Activated T-cell treated with anti-CD3 and anti-CD28 coated beads for 4 hours (primary cell): ENCODE results near the gene CHN2.

ENCODE experiments used
- DNase-seq: peaks from one replicate; pipeline ENCODE4 v3.0.0-alpha.2; 2020

CHN2 gene

DNA sequence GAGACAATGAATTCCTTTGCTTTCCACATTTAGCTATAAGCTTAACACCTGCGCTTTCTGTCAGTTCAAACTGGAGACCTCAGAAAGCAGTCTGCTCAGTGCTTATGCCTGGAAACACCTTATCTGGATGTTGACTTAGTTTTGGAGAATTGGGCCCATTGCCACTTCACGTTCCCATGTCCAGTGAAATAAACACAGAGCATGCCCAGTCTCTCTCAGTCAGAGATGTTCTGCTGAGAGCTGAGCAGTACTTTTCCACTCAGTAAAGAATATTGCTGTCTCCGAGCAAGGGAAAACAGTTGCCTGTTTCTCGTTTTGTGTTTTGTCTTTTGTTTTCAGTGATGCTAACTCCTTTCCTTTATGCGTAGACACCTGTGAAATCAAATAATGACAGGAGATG, 285.9 kb downstream of the CHN2 start:
- no peak for DNase-seq

DNA sequence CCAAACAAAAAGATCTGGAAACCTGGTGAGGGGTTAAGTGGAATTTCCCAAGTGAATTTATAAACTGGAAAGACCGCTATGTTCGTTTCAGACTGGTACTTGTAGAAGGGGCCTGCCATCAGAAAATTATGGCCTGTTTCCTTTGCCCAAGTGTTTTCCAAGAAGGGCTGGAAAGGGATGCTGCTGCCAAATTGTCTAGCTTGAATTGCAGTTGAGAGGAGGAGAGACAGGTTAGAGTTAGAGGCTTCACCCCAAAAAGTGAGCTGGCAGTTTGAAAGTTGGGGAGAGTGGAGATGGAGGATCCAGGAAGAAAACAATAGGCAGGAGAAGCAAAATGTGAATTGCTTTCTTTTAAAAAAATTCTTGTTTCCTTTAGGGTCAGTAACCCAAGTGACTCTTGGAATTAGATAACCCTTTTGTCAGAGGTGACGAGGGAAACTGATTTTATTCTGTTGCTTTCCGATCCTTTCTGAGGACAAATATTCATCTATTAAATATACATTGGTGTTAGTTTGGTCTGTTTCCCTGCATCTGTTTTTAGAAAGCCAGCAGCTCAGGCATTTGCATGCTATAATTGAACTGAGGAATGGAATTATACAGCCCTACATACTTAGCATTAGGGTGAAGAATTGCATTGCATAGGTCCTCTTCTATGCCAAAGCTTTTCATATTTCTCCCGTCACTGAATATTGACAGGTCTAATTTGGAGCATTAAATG, 286.5 kb downstream of the CHN2 start:
- DNase-seq: no peak

DNA sequence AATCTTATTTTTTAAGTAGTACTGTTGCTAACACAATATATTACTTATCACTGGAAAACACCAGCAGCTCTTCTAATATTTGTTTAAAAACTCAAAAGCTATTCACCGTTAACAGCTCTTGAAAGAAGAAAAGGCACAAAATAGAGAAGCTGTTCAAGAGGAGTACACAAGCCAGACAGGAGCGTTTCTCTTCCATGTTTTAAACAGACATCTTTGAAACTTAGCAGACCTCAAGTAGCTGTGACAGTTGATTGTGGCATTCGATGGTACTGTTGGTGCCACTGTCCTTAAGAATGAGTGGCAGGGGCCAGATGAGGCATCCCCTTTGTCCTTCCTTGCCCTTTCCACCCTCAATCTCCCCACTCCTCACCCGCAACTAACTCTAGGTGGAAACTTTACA, 287.5 kb downstream of the CHN2 start:
- DNase-seq: no peak

DNA sequence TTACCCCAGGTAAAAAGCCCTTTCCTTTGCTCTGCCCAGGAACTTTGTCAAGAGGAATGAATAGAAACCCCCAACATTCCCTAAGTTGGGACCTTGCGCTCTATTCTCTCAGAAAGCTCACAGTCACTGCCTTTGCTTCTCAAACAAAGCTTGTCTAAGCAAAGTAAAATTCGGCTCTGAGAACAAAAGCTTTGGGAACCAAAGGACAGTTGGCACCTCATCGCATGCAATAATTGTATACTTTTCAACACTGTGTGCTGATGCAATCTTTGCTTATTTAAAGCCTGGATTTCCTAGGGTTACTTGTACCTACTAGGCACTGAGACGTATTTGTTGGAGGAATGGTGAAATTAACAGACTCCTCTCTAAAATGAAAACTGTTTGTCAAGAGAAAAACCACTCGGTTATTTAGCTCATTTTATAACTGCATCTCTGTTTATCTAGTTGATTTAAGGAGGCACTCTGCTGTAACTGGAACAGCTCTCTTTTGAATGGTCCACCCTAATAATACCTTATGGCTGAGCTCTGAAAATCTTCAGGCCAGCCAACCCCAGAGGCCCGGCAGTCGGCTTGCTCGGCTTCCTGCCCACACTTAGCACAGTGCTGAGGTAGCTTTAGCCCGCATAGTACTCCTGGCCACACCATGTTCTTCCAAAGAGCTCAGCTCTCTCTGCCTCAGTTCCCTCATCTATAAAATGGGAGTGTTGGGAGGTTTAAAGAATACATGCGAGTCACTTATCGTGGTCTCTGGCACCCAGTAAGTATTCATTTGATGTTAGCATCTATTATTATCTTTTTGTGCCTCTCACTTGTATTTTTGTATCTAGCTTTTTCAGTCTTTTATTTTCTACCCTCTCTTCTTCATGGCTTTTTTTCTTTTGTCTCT, 288.9 kb downstream of the CHN2 start:
- no peak for DNase-seq

DNA sequence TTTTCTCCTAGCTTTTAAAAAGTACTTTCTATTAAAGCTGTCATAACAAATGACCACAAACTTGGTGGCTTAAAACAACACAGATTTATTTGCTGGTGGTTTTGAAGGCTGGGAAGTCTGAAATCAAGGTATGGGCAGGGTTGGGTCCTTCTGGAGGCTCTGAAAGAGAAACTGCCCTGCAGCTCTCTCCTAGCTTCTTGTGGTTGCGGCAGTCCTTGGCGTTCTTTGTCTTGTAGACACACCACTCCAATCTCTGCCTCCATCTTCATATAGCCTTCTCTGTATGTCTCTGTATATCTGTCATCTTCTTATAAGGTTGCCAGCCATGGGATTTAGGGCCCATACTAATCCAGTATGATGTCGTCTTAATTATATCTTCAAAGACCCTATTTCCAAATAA, 289.7 kb downstream of the CHN2 start:
- no peak for DNase-seq

DNA sequence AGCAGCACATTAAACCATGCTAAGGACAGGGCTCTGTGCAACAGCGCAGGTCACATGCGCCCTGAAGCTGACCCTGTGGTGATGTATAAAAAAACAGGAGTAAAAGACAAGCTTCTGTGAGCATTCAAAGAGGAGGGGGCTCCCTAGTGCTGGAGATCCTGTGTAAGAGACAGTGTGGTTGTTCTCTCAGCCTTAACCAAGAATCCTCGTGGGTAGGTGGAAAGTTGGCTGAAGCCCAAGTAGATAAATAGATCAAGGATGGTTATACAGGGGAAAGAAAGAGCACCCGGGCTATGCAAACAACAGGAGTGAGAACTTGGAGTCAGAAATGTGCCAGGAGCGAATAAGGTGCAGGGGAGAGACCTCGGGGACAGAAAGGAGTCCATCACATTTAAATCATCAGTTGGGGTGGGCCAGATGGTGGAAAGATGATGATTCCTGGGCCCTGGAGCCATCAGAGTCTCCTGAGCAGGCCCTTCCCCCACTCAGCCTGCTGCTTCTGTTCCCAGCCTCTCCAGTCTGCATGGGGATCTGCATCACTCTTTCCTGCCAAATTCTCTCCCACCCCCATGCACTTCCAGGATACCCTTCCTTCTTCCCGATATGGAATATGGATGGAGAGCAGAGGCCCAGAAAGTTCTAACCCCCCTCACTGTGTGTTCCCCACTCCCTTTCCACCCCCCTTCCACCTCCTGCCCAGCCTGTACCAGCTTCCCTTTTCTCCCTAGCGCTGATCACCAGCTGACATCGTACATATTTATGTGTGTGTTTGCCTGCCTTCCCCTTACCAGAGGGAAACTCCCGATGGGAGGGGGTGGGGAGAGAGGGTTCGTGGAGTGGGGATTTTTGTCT, 291.0 kb downstream of the CHN2 start:
- DNase-seq: no peak

DNA sequence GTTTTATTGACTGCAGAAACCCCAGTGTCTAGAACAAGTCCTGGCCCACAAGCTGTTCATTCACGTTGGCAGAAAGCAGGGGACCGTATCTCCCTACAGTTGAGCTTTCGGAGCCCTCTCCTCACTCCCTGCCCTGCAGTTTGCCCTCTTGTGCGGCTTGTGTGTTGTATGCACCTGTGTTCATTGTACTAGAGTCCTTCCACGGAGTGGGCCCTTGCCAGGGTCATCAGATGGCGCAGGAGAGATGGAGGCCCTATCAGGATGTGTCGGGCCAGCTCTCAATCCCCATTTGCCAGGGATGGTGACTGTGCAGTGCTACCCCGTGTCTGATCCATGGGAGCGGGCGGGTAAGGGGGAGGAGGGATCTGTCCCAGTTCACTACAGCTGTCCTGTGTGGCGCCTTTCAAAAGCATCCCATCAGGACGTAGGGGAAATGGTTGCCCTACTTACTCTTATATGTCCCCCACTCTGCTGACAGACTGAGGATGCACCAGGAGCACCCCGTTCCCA, 291.7 kb downstream of the CHN2 start:
- DNase-seq: no peak

DNA sequence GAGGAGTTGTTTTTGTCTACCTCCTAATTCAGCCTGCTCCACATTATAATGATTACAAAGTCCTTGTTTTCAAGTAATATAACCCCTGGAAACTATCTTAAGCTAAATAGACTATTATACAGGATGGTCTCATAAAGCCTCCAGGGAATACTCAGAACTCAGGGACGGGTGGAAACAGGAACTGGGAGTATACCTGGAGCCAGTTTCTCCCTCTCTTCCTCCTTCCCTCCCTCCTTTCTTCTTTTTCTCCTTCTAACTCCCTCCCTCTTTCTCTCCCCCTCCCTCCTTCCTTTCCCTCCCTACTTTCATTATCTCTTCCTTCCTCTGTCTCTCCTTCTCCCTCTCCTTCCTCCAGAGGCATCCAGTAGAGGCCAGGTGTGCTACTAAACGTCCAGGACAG, 292.8 kb downstream of the CHN2 start:
- no peak for DNase-seq

DNA sequence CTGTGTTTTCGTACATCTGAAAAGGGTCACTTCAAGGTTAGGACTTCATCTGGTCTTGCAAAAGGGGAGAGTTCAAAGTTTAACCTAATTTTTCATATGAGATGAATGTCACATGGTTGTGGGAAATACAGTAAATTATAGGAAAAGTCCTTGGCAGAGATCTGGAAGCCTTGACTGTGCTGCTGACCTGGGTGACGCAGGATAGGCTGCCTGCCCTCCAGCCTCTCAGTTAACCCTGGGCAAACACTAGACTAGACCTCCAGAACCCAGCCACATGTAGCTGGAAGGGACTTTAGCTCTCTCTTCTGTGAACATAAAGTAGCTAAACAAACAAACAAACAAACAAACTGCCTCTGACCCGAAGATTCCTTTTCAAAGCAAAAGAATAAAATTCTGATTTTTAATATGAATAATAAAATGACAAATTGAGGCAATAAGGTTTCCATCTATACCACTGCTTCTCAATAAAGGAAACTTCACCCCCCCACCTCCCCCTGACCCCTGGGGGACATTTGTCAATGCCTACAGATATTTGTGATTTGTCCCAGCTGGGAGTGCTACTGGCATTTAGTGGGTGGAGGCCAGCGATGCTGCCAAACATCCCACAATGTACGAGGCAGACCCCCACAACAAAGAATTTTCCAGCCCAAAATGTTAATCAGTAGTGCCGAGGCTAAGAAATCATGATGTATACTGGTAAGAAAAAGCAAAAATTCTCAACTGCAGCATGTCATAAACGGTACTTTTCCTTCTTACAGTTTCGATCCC, 293.8 kb downstream of the CHN2 start:
- no peak for DNase-seq

DNA sequence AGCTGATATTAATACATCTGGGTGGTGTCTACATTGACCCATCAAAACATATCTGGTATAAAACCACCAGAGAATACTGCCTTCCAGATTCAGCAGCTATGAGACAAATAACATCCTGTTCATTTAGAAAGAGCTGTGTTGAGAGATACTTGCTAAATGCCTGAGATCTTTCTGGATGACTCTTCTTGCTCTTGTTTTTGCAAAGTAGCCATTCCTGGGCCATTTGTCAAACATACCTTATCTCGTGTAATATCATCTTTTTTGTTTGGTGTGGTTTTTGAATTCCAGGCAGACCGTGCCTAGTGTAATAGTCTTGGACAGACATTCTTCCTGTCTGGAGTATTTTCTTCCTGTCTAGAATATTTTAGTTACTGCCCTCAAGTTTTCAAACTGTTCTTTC, 294.4 kb downstream of the CHN2 start:
- no peak for DNase-seq

DNA sequence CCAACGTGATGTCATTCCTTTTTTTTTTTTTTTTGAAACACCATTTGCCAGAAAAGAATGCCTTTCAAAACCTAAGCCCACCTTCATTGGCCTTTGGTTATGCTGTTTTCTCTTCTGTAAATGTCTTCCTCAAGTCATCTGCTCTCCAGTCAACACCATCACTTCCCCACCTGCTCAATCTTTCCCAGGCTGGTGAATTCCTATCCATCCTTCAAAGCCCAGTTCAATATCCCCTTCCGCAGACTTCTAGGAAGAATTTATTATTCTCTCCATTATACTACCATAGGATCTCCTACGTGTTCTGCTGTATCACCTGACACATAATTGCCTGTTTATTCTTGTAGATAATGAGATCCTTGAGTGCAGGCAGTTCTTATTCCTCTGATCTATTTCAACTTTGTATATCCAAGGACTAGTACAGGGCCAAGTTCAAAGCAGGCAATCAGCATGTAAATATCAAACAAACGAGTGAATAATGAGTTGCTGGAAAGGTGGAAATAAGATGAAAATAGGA, 295.6 kb downstream of the CHN2 start:
- no peak for DNase-seq

DNA sequence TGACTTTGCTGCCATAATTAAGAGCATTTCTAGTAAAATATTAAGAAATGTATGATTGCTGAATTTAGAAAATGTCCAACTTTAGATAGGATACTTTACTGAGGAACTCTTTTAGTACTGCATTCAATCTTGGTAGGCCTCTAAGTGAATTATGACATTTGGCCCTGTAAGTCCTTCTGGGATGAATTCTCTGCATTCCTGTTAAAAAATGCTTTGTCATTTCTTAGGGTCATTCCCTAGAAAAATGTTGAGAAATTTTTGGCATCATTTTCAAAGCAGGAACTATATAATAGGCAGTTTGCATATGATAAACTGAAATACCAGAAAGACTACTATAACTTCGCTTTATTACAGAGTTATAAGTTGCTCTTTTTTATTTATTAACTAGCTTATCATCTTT, 299.8 kb downstream of the CHN2 start:
- DNase-seq: no peak

DNA sequence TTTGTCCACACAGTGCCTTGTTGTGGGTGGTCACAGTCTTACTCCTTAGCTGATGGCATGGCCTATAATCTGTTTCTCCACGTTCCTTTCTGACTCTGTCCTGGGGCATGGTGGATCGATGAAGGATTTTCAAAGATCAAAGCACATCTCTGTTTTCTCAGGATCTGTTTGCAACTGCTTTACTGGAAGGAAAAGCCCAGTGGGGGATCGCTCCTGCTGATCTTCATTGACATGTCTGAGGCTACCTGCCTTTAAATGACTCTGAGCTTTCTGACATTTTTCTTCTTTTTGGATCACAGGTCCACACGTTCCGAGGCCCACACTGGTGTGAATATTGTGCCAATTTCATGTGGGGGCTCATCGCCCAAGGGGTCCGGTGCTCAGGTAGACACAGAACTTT, 301.1 kb downstream of the CHN2 start:
- DNase-seq: no peak

DNA sequence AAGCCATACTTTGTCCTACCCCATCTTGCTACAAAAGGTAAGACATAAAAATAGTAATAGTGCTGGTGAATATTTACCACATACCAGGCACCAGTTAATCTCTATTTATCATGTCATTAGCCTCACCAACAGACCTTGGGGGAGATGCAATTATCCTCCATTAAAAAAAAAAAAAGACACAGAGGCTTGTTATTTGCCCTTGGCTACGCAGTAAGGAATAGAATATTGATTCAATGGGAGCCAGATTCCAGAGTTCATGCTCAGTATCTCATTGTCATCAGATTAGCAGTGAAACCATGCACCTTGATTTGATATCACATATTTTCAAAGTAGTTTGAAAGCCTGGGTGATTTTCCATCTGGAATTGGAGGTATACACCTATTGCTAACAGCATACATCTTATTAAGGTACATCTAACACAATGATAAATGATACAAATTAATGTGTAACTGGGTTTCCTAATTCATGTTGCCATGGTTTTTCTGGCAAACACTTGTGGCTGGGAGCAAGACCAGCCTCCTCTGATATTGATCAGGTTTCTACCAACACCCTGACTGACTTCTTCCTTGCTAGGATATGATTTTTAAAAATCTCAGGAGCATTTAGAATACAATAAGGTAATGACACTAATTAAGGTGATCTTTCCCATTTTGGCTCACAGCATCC, 301.9 kb downstream of the CHN2 start:
- DNase-seq: no peak

DNA sequence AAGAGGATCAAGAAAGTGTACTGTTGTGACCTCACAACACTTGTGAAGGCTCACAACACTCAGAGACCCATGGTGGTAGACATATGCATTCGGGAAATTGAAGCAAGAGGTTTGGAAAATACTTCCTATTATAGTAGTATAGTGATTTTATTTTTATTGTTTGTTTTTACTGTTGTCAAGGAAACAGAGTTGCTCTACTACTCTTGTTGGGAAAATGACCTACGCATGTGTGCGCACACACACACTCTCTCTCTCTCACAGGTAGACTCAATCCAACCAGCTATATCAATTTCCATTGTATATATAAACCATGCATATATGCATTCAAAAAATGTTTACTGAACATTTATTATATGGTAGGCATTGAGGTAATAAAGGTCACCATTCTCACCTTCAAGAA, 305.4 kb downstream of the CHN2 start:
- DNase-seq: no peak

DNA sequence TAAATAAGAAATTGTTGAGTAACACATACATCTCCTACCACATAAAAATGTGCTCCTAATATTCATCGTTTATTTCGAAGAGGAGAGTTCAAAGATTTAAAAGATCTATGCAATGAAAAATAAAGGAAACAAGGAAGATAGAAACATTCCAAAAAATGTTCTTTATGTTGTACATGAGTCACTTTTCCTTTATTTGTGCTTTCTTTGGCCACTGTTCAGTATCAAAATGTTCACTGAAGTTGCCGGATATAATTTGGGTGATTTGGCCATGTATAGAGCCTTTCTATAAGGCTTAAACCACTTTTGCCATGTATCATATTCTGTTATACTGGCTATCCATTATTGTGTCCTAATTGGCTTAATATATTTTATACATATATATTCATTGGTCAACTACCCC, 306.1 kb downstream of the CHN2 start:
- DNase-seq: no peak

DNA sequence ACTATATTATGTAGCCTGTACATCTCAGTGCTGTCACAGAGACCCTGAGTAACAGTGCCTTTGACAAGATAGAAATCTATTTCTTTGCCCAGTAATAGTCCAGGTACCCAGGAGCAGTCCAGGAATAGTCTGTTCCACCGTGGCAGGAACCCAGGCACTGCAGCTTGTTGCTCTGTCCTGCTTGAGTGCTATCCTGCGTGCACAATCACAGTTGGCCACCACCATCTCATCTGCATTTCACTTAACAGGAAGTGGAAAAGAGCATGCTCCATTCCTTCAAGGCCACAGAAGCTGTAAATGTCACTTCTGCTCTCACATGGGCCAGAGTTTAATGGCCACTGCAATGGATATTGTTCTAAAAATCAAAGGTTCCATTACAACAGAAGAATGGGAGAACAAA, 307.6 kb downstream of the CHN2 start:
- DNase-seq: no peak

DNA sequence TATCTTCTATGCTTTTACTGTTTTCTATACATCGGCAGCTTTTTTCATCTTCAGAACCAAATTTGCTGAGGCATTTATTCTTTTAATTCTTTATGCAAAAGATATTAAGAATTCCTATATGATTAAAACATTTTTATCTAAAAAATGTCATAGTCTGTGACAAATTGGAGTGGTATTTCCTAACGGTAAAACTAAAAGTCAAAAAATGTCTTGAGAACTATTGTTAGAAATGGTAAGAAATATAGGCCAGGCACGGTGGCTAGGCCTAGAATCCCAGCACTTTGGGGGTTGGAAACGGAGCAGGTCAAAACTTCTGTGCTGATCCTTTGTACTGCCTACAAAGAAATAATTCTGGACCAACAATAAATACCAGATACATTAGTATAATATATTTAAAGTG, 311.4 kb downstream of the CHN2 start:
- no peak for DNase-seq

DNA sequence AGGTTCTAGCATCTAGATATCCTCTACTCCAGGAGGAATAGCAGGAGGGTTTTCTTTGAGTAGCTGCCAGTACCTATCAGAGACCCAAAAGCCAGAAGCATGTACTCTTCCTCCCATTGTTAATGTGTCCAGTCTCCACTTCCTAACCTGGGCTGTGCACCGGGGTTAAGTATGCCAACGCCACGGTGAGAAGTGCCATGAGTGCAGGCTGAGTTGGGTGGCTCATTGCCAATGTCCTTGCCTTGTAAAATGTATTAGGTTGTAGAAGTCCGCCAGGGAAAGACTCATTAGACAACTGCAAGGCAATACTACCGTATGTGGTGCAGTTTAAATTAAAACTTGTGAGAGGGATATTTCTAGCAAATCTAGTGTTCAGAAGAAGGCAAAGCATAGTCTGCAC, 314.0 kb downstream of the CHN2 start:
- no peak for DNase-seq

DNA sequence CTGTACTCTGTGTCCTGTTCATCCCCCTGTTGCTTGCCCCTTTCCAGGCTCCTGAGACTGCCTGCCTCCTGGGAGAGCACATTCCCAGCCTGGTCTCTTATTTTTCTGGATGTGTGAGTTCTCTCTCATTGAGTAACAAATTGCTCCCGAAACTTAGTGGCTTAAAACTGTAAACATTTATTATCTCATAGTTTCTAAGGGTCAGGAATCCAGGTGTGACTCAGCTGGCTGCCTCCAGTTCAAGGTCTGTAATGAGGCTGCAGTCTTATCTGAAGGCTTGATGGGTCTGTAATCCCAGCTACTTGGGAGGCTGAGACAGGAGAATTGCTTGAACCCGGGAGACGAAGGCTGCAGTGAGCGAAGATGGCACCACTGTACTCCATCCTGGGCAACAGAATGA, 315.5 kb downstream of the CHN2 start:
- DNase-seq: no peak

DNA sequence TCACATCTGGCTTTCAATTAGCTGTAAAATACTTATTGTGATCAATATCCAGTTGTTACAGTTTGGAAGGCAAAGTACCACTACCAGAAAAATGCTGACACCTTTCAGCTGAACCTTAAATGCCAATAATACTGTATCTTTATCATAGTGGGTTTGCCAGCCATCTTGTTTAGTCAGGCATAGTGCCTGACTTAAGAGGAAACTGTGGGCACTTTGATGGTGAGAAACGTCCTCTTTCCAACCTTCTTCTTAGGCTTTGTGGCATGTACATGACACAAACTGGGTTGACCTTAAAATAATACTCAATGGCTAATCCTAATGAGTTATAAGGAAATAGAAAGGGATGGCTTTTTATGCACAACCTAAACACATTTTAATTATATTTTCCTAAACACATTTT, 316.8 kb downstream of the CHN2 start:
- DNase-seq: no peak

DNA sequence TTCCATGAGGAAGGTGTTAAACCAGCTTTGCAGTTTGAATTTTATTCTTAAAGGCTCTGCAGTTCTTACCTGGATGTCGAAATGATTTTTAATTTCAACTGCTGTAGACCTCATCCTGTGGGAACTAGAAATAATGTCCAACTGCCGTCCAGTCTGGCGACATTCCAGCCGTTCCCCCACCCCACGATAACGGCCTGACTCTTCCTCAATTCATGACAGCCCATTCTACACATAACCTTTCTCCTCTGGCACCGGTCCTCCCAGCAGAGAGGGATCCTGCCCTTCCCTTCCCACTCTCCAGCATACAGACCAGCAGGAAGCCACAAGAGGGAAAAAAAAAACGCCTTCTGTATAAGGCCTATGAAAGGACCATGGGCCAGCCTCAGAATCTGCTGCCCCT, 317.3 kb downstream of the CHN2 start:
- no peak for DNase-seq
